Retinal pigment epithelial cell (primary cell): ENCODE data around the gene VPS35.
"Not testable (repeated sequence)": the region's sequence is repeated elsewhere in the genome, so short reads cannot be mapped to it uniquely, and the experiment has no call there.

Source experiments
- DNase-seq: peaks from one replicate; pipeline ENCODE4 v3.0.0-alpha.2; 2010; ENCODE audit warnings: low read depth
- H3K4me3 ChIP-seq: 2 replicates; pipeline ENCODE4 v1.5.1; 2011; ENCODE audit warnings: mild to moderate bottlenecking, low read length, control low read depth, moderate library complexity
- CTCF ChIP-seq: conservative IDR thresholded peaks from 2 replicates; pipeline ENCODE4 v1.5.1; 2011; ENCODE audit warnings: low read depth, low read length, control low read depth, inconsistent platforms

The VPS35 gene

GRCh38 chr16:46689365-46690280 is 645 bp upstream of the VPS35 start, which contains the start of gene ORC6:
Gene ORC6, plus strand, starts transcription at chr16:46689659. Its CDS starts 47 bp downstream, at chr16:46689706.
- H3K4me3 ChIP-seq: peak within 1 kb of the TSS; percentile 90
- peak; percentile 64 for TF ChIP-seq CTCF
- DNase-seq: peak; percentile 84

GRCh38 chr16:46688101-46688653 is 801 bp downstream of the VPS35 start:
- peak; percentile 11 for DNase-seq
- peak overlapping the region; percentile 90 for H3K4me3 ChIP-seq
- no peak for TF ChIP-seq CTCF

GRCh38 chr16:46687486-46687885 is 1.5 kb downstream of the VPS35 start:
- DNase-seq: no peak
- H3K4me3 ChIP-seq: peak overlapping the region; percentile 90

GRCh38 chr16:46686815-46687473 is 2.0 kb downstream of the VPS35 start:
- DNase-seq: no peak
- TF ChIP-seq CTCF: no peak
- no peak overlapping the region for H3K4me3 ChIP-seq

More at GRCh38 chr16:46687486-46687885, 1.5 kb downstream of the VPS35 start:
- no peak for TF ChIP-seq CTCF

GRCh38 chr16:46681867-46682266 is 7.1 kb downstream of the VPS35 start:
- DNase-seq, H3K4me3 ChIP-seq: not testable (repeated sequence)

GRCh38 chr16:46677943-46678342 is 11.0 kb downstream of the VPS35 start:
- H3K4me3 ChIP-seq, DNase-seq: not testable (repeated sequence)

- DNase-seq: peak; percentile 23
- no peak overlapping the region for H3K4me3 ChIP-seq
- TF ChIP-seq CTCF: peak; percentile 99
These were observed 15.5 kb downstream of the VPS35 start for GRCh38 chr16:46673320-46674013.
